HUES48 (cell line): ENCODE measurements around the gene RALGDS.
"Not testable (repeated sequence)": the region's sequence is repeated elsewhere in the genome, so short reads cannot be mapped to it uniquely, and the experiment has no call there.

Source experiments
- H3K27ac ChIP-seq: one replicate; pipeline ENCODE4 v1.7.0; 2013; ENCODE audit warnings: low read depth, low read length, inconsistent platforms
- H3K27me3 ChIP-seq: 2 replicates; pipeline ENCODE4 v1.6.1; 2013; ENCODE audit warnings: mild to moderate bottlenecking, low read length; ENCODE audit not compliant: control insufficient read depth, insufficient read depth
- H3K36me3 ChIP-seq: 2 replicates; pipeline ENCODE4 v1.6.1; 2013; ENCODE audit warnings: low read length; ENCODE audit not compliant: control insufficient read depth, insufficient read depth
- H3K4me1 ChIP-seq: 2 replicates; pipeline ENCODE4 v1.6.1; 2013; ENCODE audit warnings: mild to moderate bottlenecking, low read length; ENCODE audit not compliant: control insufficient read depth, insufficient read depth
- H3K4me3 ChIP-seq: 2 replicates; pipeline ENCODE4 v1.5.1; 2013; ENCODE audit warnings: mild to moderate bottlenecking, low read depth, low read length
- H3K9ac ChIP-seq: 2 replicates; pipeline ENCODE4 v1.6.1; 2013; ENCODE audit warnings: mild to moderate bottlenecking, low read depth, low read length, moderate library complexity
- H3K9me3 ChIP-seq: 2 replicates; pipeline ENCODE4 v1.6.1; 2013; ENCODE audit warnings: low read length; ENCODE audit not compliant: control insufficient read depth, insufficient read depth

RALGDS gene

DNA sequence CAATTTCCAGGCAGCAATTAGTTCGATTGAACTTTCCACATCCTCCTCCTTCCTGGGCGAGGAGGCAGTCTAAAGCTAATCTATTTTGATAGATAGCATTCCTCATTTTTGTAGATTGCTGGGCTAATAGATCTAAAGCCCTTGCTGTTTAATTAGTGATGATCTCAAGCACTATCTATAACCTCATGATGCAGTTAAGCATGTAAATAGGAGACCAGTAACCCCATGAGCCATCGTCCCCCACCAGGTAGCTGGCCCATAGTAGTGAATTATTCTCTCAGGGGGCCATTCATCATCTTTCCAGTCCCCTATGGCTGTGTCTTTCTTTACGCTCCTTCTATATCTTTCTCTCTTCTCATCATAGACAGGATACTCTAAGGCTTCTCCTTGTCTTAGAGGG is 44.3 kb downstream of the RALGDS start:
- Histone ChIP-seq H3K27ac (no peak overlapping the region), H3K27me3 (no peaks in the 10 kb centered on the region), H3K9me3 (no peaks in the 10 kb centered on the region), H3K4me1 (no peaks in the 10 kb centered on the region), H3K36me3 (no peaks in the 10 kb centered on the region), H3K9ac (no peak overlapping the region), H3K4me3 (no peak overlapping the region)

DNA sequence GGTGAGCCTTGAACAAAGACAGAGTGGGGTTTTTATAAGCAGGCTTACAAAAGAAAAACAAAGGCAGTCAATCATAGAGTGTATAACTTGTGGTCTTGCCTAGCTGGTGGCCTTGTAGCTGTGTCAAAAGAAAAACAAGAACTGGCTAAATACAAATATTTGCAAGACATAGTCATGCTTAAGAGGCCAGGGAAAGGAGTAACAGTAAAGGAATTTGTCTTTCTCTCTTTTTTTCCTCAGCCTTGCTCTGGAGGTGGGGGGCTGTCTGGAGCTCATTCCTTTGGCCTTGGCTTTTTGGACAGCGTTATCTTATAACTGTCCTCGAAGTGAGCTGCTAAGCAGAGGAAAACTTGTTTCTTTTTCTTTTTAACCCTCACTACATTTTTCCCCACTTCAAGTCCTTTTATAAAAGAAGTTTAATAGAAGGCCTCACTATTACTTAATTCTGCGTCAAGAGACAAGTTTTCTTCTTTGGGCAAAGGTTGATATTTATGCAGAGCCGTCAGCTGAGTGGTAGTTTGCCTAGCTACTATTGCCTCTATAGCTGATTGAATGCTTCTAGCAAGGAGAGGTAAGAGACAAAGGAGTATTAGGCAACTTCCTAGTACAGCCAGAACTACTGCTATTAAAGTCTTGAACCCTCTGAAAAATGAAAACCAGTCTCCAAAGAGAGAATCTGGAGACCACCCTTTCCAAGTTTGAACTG is 45.0 kb downstream of the RALGDS start:
- Histone ChIP-seq H3K4me3 (no peak overlapping the region), H3K36me3 (no peaks in the 10 kb centered on the region), H3K9me3 (no peaks in the 10 kb centered on the region), H3K4me1 (no peaks in the 10 kb centered on the region), H3K27ac (no peak overlapping the region), H3K27me3 (no peaks in the 10 kb centered on the region), H3K9ac (no peak overlapping the region)

DNA sequence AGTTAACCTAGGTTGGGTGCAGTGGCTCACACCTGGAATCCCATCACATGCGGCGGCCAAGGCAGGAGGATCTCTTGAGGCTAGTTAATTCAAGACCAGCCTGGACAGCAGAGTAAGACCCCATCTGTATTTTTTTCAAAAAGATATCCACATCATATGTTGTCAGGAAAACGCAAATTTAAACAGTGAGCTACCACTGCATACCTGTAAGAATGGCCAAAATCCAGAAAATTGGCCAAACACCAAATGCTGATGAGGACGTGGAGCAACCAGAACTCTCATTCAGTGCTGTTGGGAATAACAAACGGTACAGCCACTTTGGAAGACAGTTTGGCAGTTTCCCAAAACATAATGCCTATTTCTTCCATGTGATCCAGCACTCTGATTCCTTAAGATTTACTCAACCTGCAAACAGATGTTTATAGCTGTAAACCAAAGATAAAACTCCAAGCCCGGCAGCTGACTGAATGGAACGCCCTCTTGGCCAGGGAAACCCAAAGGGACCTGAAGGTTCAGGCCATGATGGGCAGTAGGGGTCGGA is 46.9 kb downstream of the RALGDS start:
- no peaks in the 10 kb centered on the region for H3K9me3 ChIP-seq
- H3K9ac ChIP-seq = no peak overlapping the region
- H3K27ac ChIP-seq = no peak overlapping the region
- no peaks in the 10 kb centered on the region for H3K36me3 ChIP-seq
- no peak overlapping the region for H3K4me3 ChIP-seq
- no peaks in the 10 kb centered on the region for H3K4me1 ChIP-seq
- H3K27me3 ChIP-seq = no peaks in the 10 kb centered on the region

- Histone ChIP-seq H3K36me3 (no peaks in the 10 kb centered on the region), H3K4me1 (no peaks in the 10 kb centered on the region), H3K4me3 (no peak overlapping the region), H3K27me3 (no peaks in the 10 kb centered on the region), H3K9me3 (no peaks in the 10 kb centered on the region), H3K27ac (no peak overlapping the region), H3K9ac (no peak overlapping the region)
Observed at GRCh38 chr9:133073086-133074014, 47.7 kb downstream of the RALGDS start.

GRCh38 chr9:133072210-133072609 is 48.8 kb downstream of the RALGDS start:
- not testable (repeated sequence) for H3K36me3 ChIP-seq, H3K4me1 ChIP-seq, H3K27me3 ChIP-seq, H3K9me3 ChIP-seq, H3K9ac ChIP-seq, H3K27ac ChIP-seq, H3K4me3 ChIP-seq

- Histone ChIP-seq H3K27ac (no peak overlapping the region), H3K9ac (no peak overlapping the region), H3K9me3 (no peaks in the 10 kb centered on the region), H3K36me3 (no peaks in the 10 kb centered on the region), H3K4me1 (no peaks in the 10 kb centered on the region), H3K27me3 (no peaks in the 10 kb centered on the region), H3K4me3 (no peak overlapping the region)
Observed at GRCh38 chr9:133071484-133072150, 49.4 kb downstream of the RALGDS start.

- not testable (repeated sequence) for H3K4me3 ChIP-seq, H3K27ac ChIP-seq, H3K4me1 ChIP-seq, H3K27me3 ChIP-seq, H3K36me3 ChIP-seq, H3K9me3 ChIP-seq, H3K9ac ChIP-seq
Observed at GRCh38 chr9:133070985-133071384, 50.1 kb downstream of the RALGDS start.

GRCh38 chr9:133070500-133070961 is 50.5 kb downstream of the RALGDS start:
- H3K4me3 ChIP-seq, H3K9ac ChIP-seq, H3K4me1 ChIP-seq, H3K9me3 ChIP-seq, H3K27ac ChIP-seq, H3K36me3 ChIP-seq, H3K27me3 ChIP-seq: not testable (repeated sequence)

GRCh38 chr9:133068431-133068830 is 52.6 kb downstream of the RALGDS start:
- not testable (repeated sequence) for H3K9me3 ChIP-seq, H3K4me3 ChIP-seq, H3K4me1 ChIP-seq, H3K36me3 ChIP-seq, H3K9ac ChIP-seq, H3K27ac ChIP-seq, H3K27me3 ChIP-seq

- Histone ChIP-seq H3K9ac (no peak overlapping the region), H3K36me3 (peaks cover 3% of the 10 kb centered on the region; the same call in 1 of the 2 replicates), H3K4me3 (no peak overlapping the region), H3K9me3 (no peaks in the 10 kb centered on the region), H3K27me3 (no peaks in the 10 kb centered on the region), H3K4me1 (no peaks in the 10 kb centered on the region), H3K27ac (no peak overlapping the region)
Observed at GRCh38 chr9:133067813-133068212, 53.2 kb downstream of the RALGDS start.
